GM21825 (cell line): ENCODE measurements around the gene RGCC.
"Not testable (repeated sequence)": the region's sequence is repeated elsewhere in the genome, so short reads cannot be mapped to it uniquely, and the experiment has no call there.

Source experiments
- ATAC-seq: cut with Tn5 transposase; IDR thresholded peaks from one replicate; pipeline ENCODE4 v1.9.1; 2021; ENCODE audit warnings: mild to moderate bottlenecking, moderate library complexity; ENCODE audit not compliant: unreplicated experiment

Gene RGCC

DNA sequence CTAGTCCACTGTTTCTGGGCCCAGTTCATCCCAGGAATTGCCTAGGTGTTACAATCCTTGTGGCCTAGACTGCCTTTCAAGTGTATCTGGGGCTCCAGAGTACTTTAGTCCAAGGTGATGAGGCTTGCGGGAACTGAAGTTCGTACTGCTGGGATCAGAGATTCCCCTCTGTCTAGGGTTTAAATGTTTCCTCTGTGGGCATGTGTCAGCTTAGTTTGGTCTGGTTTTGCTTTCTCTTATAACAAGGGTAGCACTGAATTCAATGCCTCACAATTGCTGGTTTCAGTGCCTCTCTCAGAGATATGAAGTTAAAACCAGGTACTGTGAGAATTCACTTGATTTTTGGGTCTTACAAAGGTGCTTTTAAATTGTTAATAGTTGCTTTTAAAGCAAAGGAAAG, 30.8 kb downstream of the RGCC start:
- ATAC-seq, result no peak

- ATAC-seq, result no peak
Observed at GRCh38 chr13:41490371-41491015, 33.1 kb downstream of the RGCC start.

- ATAC-seq, result no peak
Observed at GRCh38 chr13:41491436-41491835, 34.1 kb downstream of the RGCC start.

DNA sequence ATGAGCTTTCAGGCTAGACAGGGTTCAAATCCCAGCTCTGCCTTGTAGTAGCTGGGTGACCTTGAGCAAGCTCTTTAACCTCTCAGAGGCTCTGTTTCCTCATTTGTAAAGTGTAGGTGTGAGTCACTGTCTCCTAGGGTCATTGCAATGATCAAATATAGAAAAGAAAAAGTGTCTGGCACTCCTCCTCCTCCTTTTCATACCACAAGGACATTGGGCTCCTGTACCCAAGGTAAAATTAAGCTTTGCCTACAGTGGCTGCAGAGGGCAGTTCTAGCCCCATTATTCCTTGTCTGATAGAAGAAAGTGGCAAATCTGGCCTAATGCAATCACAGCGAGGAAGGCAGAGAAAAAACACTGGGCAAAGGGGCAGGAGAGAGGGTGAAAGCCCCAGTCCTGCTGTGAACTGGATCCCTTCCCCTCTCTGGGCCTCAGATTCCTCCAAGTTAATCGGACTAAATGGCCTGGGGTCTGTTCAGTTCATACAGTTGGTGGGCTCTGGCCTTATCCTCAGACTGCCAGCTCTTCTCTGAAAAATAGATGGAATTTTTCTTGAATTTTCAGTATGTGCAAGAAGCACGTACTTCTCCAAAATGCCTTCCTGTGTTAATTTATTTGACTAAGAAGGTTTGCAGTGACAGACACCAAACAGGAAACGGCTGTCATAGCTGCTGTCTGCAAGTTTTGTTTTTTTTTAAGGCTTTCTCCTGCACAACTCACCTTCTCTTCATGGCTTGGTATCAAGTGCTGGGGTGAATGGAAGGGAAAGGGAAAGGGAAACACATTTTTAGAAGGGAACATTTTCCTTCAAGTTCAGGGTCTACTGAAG, 35.3 kb downstream of the RGCC start:
- ATAC-seq, result peak; percentile 43

- no peak for ATAC-seq
Observed at GRCh38 chr13:41494202-41494601, 36.9 kb downstream of the RGCC start.

DNA sequence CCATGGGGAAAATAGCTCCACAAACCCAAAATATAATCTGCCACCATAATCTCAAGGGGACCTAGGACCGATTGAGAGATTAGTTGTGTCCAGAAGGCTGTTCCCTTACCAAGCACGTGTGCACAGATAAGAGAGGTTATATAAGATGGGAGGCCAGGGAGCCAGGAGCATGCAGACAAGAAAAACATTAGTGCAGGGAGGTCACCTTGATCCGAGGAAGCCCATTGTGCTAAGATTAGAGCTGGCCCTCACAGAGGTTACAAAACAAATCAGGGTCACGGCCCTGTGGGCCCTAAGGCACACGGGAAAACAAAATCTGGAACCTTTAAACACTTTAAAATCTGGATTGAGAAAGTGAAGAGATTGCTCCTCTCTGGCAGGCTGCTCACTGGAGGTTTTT, 37.7 kb downstream of the RGCC start:
- no peak for ATAC-seq

- no peak for ATAC-seq
Observed at GRCh38 chr13:41496420-41497234, 39.3 kb downstream of the RGCC start.

- no peak for ATAC-seq
Observed at GRCh38 chr13:41497436-41497835, 40.1 kb downstream of the RGCC start.

GRCh38 chr13:41499452-41499851, 42.1 kb downstream of the RGCC start:
- no peak for ATAC-seq

DNA sequence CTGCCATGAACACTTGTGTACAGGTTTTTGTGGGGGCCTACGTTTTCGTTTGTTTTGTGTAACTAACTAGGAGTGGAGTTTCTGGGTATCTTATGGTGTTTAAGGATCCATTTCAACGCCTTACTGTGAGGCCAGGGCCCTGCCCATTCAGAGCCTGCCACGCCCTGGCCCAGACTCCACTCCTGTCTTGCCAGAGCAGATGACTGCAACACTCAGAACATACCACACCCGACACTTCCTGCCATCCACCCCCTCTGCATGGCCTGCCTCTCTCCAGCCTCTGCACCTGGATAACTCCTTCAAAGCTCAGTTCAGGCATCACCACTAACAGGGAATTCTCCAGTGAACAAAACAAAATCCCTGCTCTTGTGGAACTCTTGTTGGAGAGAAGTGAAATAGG, 43.2 kb downstream of the RGCC start:
- ATAC-seq, result peak; percentile 47

GRCh38 chr13:41501281-41501680, 43.9 kb downstream of the RGCC start:
- ATAC-seq, result no peak

DNA sequence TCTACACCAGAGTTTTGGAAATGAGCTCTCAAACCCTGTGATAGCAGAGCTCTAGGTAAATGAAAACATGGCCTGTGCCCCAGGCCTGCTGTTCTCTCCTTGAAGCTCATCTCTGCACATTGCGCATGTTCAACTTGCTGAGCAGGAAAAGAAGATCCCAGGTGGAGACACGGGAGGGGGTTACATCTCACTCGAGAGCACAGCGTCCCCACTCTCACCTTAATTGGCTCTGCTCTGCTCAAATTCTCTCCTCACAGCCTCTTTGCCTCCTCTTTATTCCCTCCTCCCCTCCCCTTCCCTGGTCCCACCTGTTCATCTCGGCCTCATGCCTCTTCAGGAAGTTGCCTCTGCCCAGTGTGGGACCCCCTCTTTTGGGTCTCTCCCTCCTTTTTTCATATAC, 44.7 kb downstream of the RGCC start:
- no peak for ATAC-seq

DNA sequence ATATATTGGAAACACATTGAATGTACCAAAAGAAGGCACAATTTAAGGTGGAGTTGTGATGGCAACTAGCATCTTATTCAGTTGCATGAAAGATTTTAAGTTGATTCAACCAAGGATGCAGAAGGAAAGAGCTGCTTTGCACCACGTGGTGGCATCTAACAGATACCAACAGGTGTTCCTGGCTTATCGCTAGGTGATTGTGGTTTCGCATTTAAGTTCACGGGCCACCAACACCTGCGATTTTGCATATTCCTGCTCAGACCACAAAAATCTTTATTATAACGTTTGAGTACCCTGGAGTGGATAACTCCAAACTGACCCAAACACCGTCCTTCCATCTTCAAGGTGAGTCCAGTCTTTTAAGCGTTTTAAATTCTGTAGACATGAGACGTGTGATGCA, 45.3 kb downstream of the RGCC start:
- ATAC-seq, result peak; percentile 54

- no peak for ATAC-seq
Observed at GRCh38 chr13:41503356-41503755, 46.0 kb downstream of the RGCC start.

DNA sequence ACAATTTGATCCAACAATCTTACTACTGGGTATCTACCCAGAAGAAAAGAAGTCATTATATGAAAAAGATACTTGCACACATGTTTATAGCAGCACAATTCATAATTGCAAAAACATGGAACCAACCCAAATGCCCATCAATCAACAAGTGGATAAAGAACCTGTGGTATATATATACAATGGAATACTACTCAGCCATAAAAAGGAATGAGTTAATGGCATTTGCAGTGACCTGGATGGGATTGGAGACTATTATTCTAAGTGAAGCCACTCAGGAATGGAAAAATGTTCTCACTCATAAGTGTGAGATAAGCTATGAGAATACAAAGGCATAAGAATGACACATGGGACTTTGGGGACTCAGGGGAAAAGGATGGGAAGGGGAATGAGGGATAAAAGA, 47.3 kb downstream of the RGCC start:
- ATAC-seq, result not testable (repeated sequence)

GRCh38 chr13:41505209-41505835, 48.0 kb downstream of the RGCC start:
- ATAC-seq, result no peak

- no peak for ATAC-seq
Observed at GRCh38 chr13:41506312-41506711, 49.0 kb downstream of the RGCC start.

DNA sequence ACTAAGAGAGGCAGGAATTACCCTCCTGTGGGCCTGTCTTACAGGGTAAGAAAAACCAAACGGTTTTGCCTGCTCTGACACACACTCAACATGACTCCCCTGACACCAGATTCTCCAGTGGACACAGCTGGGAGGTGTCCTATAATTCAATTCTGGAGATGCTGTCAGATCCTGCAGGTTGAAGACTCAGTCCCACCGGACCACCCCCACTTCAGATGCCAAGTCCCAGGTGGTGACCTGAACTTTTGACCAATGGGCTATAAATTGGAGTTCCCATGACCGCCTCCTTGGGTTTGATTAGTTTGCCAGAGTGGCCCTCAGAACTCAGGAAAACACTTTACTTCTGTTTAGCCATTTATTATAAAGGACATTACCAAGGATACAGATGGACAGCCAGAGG, 52.6 kb downstream of the RGCC start:
- no peak for ATAC-seq

- no peak for ATAC-seq
Observed at GRCh38 chr13:41511827-41512226, 54.5 kb downstream of the RGCC start.

GRCh38 chr13:41512441-41512840, 55.1 kb downstream of the RGCC start:
- no peak for ATAC-seq

- ATAC-seq, result no peak
Observed at GRCh38 chr13:41513600-41513999, 56.2 kb downstream of the RGCC start.
